Mucosa of descending colon (tissue), 3 donors: ENCODE results near the gene SARS2. TPM values are rescaled to one million over a fixed set of nuclear protein-coding genes. Genes with fewer than 3 reads are reported as not detected.
A peak's percentile ranks its signal among the peaks of the same experiment; 100 is the strongest.
"Not testable (repeated sequence)": the region's sequence is repeated elsewhere in the genome, so short reads cannot be mapped to it uniquely, and the experiment has no call there.

Experiments
- ATAC-seq: fragments of 200-7000 bp; cut with Tn5 transposase; one replicate; pipeline ENCODE4 v1.9.1; 2020; ENCODE audit warnings: mild to moderate bottlenecking, moderate library complexity
- DNase-seq, 3 donors: peaks; one replicate each; pipeline ENCODE4 v3.0.0-alpha.2; 2020
- H3K36me3 ChIP-seq: fragments of 200-600 bp; one replicate; pipeline ENCODE4 v1.8.0; 2021; ENCODE audit warnings: low read depth, mild to moderate bottlenecking
- H3K4me1 ChIP-seq: fragments of 200-600 bp; one replicate; pipeline ENCODE4 v1.8.0; 2021; ENCODE audit warnings: low read depth, mild to moderate bottlenecking
- H3K4me3 ChIP-seq: fragments of 200-600 bp; one replicate; pipeline ENCODE4 v1.8.0; 2021; ENCODE audit warnings: mild to moderate bottlenecking
- H3K9me3 ChIP-seq: fragments of 200-600 bp; one replicate; pipeline ENCODE4 v1.8.0; 2021; ENCODE audit warnings: mild to moderate bottlenecking
- CTCF ChIP-seq: fragments of 200-600 bp; IDR thresholded peaks from one replicate; pipeline ENCODE4 v1.8.0; 2022; ENCODE audit warnings: antibody characterized with exemption, mild to moderate bottlenecking
- intact Hi-C, 2 donors: fragments of 100-400 bp; cut with DNase I in 1 of 2; cut with micrococcal nuclease in 1 of 2; formaldehyde crosslinking; loops; one replicate each; pipeline versions ENCODE4 v1.11.0 to v1.11.1; 2022; cut with DNase I, micrococcal nuclease
- total RNA-seq, 3 donors: library from RNA; stranded (reverse); fragmentation: NEBNext Ultra II Directional in 2 of 3; extraction: Animal tissue kit (Norgen Biotek cat#: 25700) in 2 of 3; gene quantifications; one replicate each; pipeline versions ENCODE4 v1.2.1 to v1.2.4, GENCODE V29; 2021 to 2023
- donor health status: DM: no; HTN: no; CAD: no; lungs with moderate emphysema.
- donor health status: DM: no; HTN: no; CAD: no.
- donor health status: DM: no; HTN: yes; CAD: no.

SARS2 gene
- total RNA-seq, 3 donors from 2014 or later: 20.4 to 32.4 (median 21.8) TPM

DNA sequence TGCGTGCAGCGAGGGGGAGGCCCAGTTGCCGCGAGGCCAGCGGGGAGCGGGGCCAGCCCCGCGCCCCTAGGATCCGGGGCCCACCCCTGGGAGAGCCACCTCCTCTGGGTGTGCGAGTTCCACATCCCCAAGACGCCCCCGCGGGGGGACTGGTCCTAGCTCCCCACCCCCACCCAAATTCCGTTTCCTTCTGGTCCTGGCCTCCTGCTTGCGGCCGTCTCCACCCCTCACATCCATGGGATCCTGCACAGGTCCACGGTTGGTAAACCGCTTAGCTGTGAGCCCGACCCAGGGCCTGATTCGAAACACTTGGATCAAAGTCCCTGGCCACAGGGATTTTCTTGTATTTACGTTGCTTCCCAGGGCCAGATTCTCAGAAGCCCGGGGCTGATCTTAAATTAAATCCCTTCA lies 45.3 kb upstream of the SARS2 start:
- DNase-seq: no peak
- intact Hi-C loops: no loop called here

GRCh38 chr19:38975214-38975860 lies 44.8 kb upstream of the SARS2 start, which contains the start of gene FBXO17:
Gene FBXO17, minus strand, starts transcription at chr19:38975742. Its CDS starts 25,423 bp downstream, at chr19:38950319.
- H3K4me1 ChIP-seq: no peaks in the 10 kb centered on the region
- no peaks in the 10 kb centered on the region for H3K36me3 ChIP-seq
- intact Hi-C loops: no loop called here
- no peak for TF ChIP-seq CTCF
- DNase-seq (peak in 2 of 3 donors; percentile 12 to 42), ATAC-seq (peak; percentile 56)
- no peak within 1 kb of the TSS for H3K4me3 ChIP-seq
- no peaks in the 10 kb centered on the region for H3K9me3 ChIP-seq

More for the DNA sequence above, 45.3 kb upstream of the SARS2 start:
- Histone ChIP-seq H3K9me3 (no peaks in the 10 kb centered on the region), H3K4me1 (no peaks in the 10 kb centered on the region), H3K4me3 (no peak overlapping the region), H3K36me3 (no peaks in the 10 kb centered on the region)
- TF ChIP-seq CTCF: no peak
- no peak for ATAC-seq

GRCh38 chr19:38974624-38975213 lies 44.2 kb upstream of the SARS2 start:
- DNase-seq (no peak), ATAC-seq (no peak)
- Histone ChIP-seq H3K4me1 (no peaks in the 10 kb centered on the region), H3K4me3 (no peak overlapping the region), H3K9me3 (no peaks in the 10 kb centered on the region), H3K36me3 (no peaks in the 10 kb centered on the region)
- intact Hi-C loops: no loop called here
- no peak for TF ChIP-seq CTCF

GRCh38 chr19:38971672-38972071 lies 41.1 kb upstream of the SARS2 start:
- Histone ChIP-seq H3K9me3 (no peaks in the 10 kb centered on the region), H3K36me3 (no peaks in the 10 kb centered on the region), H3K4me3 (no peak overlapping the region), H3K4me1 (no peaks in the 10 kb centered on the region)
- no peak for TF ChIP-seq CTCF
- intact Hi-C loops: no loop called here
- ATAC-seq (no peak), DNase-seq (no peak)

DNA sequence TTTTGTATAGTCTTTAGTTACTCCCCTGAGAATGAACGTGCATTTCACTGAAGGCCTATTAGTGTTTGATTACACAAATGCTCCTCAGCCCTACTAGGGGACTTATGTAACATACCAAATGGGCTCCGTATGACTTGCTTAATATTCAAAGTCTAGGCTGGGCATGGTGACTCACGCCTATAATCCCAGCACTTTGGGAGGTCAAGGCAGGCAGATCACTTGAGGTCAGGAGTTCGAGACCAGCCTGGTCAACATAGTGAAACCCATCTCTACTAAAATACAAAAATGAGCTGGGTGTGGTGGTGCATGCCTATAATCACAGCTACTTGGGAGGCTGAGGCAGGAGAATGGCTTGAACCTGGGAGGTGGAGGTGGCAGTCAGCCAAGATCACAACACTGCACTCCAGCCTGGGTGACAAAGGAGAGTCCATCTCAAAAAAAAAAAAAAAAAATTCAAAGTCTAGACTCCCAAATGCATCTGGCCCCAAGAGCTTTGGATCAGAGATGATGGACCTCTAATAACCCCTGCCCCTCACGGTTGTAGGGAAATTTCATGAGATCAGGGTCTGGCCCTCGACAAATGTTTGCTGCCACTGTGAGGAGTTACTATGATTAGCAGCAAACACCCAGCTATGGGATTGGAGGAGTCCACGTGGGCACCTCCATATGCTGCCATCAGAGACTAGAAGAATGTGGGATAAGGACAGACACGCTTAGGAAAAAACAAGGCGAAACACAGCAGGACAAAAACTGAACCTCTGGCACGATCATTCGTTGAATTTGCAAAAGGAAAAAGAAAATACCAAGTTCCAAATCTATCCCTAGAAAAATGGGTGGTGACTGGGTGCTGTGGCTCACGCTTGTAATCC lies 40.3 kb upstream of the SARS2 start:
- Histone ChIP-seq H3K9me3 (no peaks in the 10 kb centered on the region), H3K36me3 (no peaks in the 10 kb centered on the region), H3K4me1 (no peaks in the 10 kb centered on the region), H3K4me3 (no peak overlapping the region)
- intact Hi-C loops: no loop called here
- TF ChIP-seq CTCF: no peak
- DNase-seq (no peak), ATAC-seq (no peak)

GRCh38 chr19:38966149-38966548 lies 35.6 kb upstream of the SARS2 start:
- H3K4me3 ChIP-seq, H3K36me3 ChIP-seq, intact Hi-C loops, DNase-seq, H3K9me3 ChIP-seq, ATAC-seq, H3K4me1 ChIP-seq: not testable (repeated sequence)
